Activated CD4-positive, alpha-beta T cell treated with anti-CD3 and anti-CD28 coated beads, Interleukin-2, amount 50 U/mL, for 16 hours (primary cell): ENCODE results near the gene KLK14.

Experiments
- DNase-seq: peaks from one replicate; pipeline ENCODE4 v3.0.0-alpha.2; 2020

KLK14 gene

DNA sequence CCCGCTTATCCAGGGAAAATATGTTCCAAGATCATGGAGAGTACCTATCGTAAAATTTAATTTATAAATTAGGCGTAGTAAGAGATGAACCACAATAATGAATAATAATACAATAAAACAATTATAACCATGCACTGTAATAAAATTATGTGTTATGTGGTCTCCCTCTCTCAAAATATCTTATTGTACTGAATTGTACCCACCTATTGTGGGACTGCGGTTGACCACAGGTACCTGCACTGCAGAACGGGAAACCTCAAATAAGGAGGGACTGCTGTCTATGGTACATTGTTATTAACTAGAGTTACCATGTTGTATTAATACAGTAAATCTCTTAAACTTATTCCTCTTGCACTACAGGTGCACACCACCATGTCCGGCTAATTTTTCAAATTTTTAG is 42.5 kb downstream of the KLK14 start:
- DNase-seq, result no peak

DNA sequence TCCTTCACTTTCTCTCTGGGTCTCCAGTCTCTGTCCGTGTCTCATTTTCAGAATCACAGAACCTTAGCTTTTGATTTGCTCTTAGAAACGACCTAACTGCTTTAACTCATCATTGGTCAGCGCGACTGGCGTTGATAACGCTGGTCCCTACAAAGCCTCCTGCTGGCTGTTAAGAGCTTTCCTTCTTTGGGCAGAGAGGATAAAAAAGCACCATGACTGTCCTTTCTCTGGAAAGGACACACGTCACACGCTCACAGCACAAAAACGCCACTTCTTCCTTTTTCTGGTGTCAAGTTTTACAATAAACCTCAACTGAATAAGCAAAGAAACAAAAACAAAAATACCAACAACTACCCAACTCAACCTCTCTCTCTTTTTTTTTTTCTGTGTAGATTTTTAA is 46.2 kb downstream of the KLK14 start:
- DNase-seq, result no peak

DNA sequence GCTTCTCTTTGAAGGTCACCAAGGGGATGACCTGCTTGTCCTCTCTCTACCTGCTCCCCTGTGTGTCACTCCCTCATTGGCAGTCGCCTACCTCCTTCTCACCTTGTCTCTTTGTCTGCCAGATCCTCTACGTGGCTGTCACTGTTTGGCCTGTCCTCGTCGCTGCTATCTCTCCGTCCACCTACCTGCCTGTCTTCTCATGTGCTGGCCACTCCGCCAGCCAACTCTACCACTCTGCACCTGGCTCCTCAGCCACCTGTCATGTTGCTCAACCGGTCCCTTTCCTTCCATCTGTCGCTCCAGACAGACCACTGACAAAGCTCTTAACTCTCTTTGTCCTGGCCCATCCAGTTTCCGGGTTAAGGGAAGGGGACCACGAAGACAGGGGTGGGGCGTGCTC is 48.0 kb downstream of the KLK14 start, which contains the start of gene KLK12:
TSS of gene KLK12 (minus strand) at position 299 of the 400 bp plus-strand sequence. CDS start 381 bp downstream, outside the sequence.
- DNase-seq, result no peak

DNA sequence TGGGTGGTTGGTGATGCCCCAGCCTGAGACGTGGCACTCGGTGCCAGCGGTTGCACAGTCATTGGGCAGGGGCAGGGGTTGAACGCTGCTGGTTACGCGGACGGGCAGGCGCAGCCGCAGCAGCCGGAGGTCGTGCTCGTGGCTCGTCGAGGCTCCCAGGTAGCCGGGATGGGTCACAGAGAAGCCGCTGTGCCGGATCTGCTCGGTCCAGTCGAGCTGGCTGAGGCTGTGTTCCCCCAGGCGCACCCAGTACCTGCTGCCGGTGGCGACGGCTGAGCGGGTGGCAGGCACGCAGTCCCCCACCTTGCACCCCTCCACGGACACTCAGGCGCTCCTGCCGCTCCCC is 50.8 kb downstream of the KLK14 start:
- no peak for DNase-seq

DNA sequence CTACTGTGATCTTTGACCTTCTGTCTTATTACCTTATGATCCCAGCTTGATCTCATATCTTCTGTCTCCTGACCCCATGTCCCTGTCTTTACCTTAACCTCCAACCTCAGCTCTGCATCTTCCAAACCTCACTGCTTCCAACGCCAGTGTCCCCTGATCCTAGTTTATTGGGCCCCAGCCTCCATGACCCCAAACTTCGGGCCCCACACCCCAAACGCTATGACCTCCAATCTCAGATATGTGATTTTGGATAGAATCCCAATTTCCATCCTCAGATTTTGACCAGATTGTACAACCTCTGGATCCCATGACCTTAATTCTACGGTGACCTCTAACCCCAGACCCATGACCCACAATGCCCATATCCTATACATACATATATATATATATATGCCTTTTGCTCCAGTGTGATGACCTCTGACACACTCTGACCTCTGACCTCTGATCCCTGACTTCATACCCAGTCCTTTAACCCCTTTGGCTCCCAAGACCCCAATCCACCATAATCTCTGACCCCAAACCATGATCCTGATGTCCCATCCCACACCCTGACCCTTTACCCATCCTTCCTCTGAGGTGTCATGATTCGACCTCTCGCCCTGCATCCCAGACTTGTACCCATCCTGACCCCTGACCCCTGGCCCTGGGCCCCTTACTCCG is 51.3 kb downstream of the KLK14 start:
- no peak for DNase-seq

DNA sequence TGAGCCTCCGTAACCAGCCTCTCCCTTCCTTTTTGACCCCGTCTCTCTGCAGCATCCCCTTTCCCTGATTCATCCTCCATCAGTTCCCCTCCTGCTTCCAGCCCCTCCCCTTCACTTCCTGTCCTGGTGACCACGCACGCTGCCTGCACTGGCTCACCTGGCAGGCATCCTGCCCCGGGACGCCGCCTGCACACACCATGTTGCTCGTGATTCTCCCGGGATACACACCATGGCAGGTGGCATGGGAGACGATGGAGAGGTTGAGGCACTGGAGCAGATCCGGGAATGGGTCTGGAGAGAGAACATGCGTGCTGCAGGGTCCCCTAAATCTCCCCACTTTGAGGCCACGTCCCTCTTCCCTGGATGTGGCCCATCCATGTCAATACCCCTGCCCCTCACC is 52.1 kb downstream of the KLK14 start:
- no peak for DNase-seq

DNA sequence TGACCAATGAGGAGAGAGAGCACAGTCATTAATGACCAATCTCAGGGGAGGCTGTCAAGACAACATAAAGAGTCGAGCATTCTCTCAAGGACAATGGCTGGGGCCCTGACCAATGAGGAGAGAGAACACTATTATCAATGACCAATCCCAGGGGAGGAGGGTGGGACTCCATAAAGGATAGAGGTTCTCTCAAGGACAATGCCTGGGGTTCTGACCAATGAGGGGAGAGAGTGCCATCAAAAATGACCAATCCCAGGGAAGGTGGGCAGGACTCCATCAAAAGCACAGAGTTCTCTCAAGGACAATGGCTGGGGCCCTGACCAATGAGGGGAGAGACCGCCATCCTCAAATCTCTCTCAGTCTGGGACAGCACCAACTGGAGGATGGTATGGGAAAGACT is 53.0 kb downstream of the KLK14 start:
- no peak for DNase-seq
